Stimulated activated CD4-positive, alpha-beta T cell treated with anti-CD3 and anti-CD28 coated beads, Interleukin-1b, Interleukin-23, amount 100 ng/mL, for 24 hours (primary cell): Measurements from ENCODE around the gene SRCAP.
"Not testable (repeated sequence)": the region's sequence is repeated elsewhere in the genome, so short reads cannot be mapped to it uniquely, and the experiment has no call there.

Experiments
- DNase-seq, 4 experiments: peaks; one replicate each; pipeline ENCODE4 v3.0.0-alpha.2; 2020; ENCODE audit warnings: low read depth in 4 of 4, low spot score in 1 of 4

The SRCAP gene

GRCh38 chr16:30697264-30698138 lies 1.5 kb upstream of the SRCAP start:
- no peak for DNase-seq

GRCh38 chr16:30698139-30698815 lies 694 bp upstream of the SRCAP start:
- peak; percentile 98 to 99 (median 99) for DNase-seq

GRCh38 chr16:30699615-30700099 lies 686 bp downstream of the SRCAP start:
- DNase-seq: no peak

- no peak for DNase-seq
Observed at GRCh38 chr16:30700491-30700890, 1.5 kb downstream of the SRCAP start.

GRCh38 chr16:30700971-30701370 lies 2.0 kb downstream of the SRCAP start:
- no peak for DNase-seq

GRCh38 chr16:30703071-30703470 lies 4.1 kb downstream of the SRCAP start:
- not testable (repeated sequence) for DNase-seq

- no peak for DNase-seq
Observed at GRCh38 chr16:30703971-30704370, 5.0 kb downstream of the SRCAP start.

- no peak for DNase-seq
Observed at GRCh38 chr16:30706046-30706445, 7.1 kb downstream of the SRCAP start.

- no peak for DNase-seq
Observed at GRCh38 chr16:30710971-30711370, 12.0 kb downstream of the SRCAP start.

GRCh38 chr16:30711712-30712111 lies 12.7 kb downstream of the SRCAP start:
- no peak for DNase-seq

- peak in 3 of 4 experiments; percentile 12 to 25 (median 19) for DNase-seq
Observed at GRCh38 chr16:30715750-30716445, 16.9 kb downstream of the SRCAP start.

- no peak for DNase-seq
Observed at GRCh38 chr16:30720086-30720485, 21.1 kb downstream of the SRCAP start.

GRCh38 chr16:30720694-30721093 lies 21.7 kb downstream of the SRCAP start:
- no peak for DNase-seq

GRCh38 chr16:30721167-30721566 lies 22.2 kb downstream of the SRCAP start:
- DNase-seq: no peak

GRCh38 chr16:30721606-30722005 lies 22.6 kb downstream of the SRCAP start:
- no peak for DNase-seq

- DNase-seq: no peak
Observed at GRCh38 chr16:30722443-30722842, 23.5 kb downstream of the SRCAP start.

GRCh38 chr16:30722916-30723315 lies 23.9 kb downstream of the SRCAP start:
- DNase-seq: no peak

- DNase-seq: no peak
Observed at GRCh38 chr16:30723725-30724355, 24.9 kb downstream of the SRCAP start.

GRCh38 chr16:30724641-30725417 lies 25.9 kb downstream of the SRCAP start:
- no peak for DNase-seq

GRCh38 chr16:30725418-30725792 lies 26.4 kb downstream of the SRCAP start:
- DNase-seq: no peak
